GM21515 (cell line): ENCODE data around the gene OR2G3.

Source experiments
- ATAC-seq: cut with Tn5 transposase; IDR thresholded peaks from one replicate; pipeline ENCODE4 v1.9.1; 2021; ENCODE audit not compliant: unreplicated experiment

Gene OR2G3

GRCh38 chr1:247605286-247605685 is at the start of gene OR2G3:
TSS of gene OR2G3 (plus strand) at chr1:247605586. CDS start at chr1:247605586, 0 bp downstream.
- ATAC-seq, result no peak

GRCh38 chr1:247557926-247558674 is 47.3 kb upstream of the OR2G3 start:
- ATAC-seq, result no peak

- ATAC-seq, result no peak
These were observed 43.7 kb upstream of the OR2G3 start for GRCh38 chr1:247561711-247562110.

GRCh38 chr1:247562198-247562597 is 43.2 kb upstream of the OR2G3 start:
- ATAC-seq, result no peak

GRCh38 chr1:247574236-247574635 is 31.1 kb upstream of the OR2G3 start:
- ATAC-seq, result no peak

- no peak for ATAC-seq
These were observed 30.7 kb upstream of the OR2G3 start for GRCh38 chr1:247574664-247575063.

- no peak for ATAC-seq
These were observed 28.9 kb upstream of the OR2G3 start for GRCh38 chr1:247576514-247576913.

GRCh38 chr1:247578946-247579460 is 26.4 kb upstream of the OR2G3 start:
- no peak for ATAC-seq

- ATAC-seq, result no peak
These were observed 17.3 kb upstream of the OR2G3 start, which contains the start of gene OR2G2 for GRCh38 chr1:247588060-247588459. TSS of gene OR2G2 (plus strand) at chr1:247588360. CDS start at chr1:247588360, 0 bp downstream.

- ATAC-seq, result no peak
These were observed 8.0 kb downstream of the OR2G3 start for GRCh38 chr1:247613405-247613804.

- ATAC-seq, result no peak
These were observed 9.2 kb downstream of the OR2G3 start for GRCh38 chr1:247614625-247615024.

- no peak for ATAC-seq
These were observed 22.6 kb downstream of the OR2G3 start for GRCh38 chr1:247627951-247628350.

- ATAC-seq, result no peak
These were observed 32.6 kb downstream of the OR2G3 start for GRCh38 chr1:247638011-247638410.

- ATAC-seq, result no peak
These were observed 33.4 kb downstream of the OR2G3 start for GRCh38 chr1:247638781-247639180.

GRCh38 chr1:247639381-247639981 is 34.1 kb downstream of the OR2G3 start:
- no peak for ATAC-seq

GRCh38 chr1:247642742-247643141 is 37.4 kb downstream of the OR2G3 start:
- ATAC-seq, result no peak

GRCh38 chr1:247646867-247647266 is 41.5 kb downstream of the OR2G3 start:
- ATAC-seq, result no peak

GRCh38 chr1:247647864-247648263 is 42.5 kb downstream of the OR2G3 start:
- ATAC-seq, result no peak

GRCh38 chr1:247653040-247653439 is 47.7 kb downstream of the OR2G3 start:
- ATAC-seq, result no peak
